GM18508 (cell line): ENCODE data around the gene HOPX.
"Not testable (repeated sequence)": the region's sequence is repeated elsewhere in the genome, so short reads cannot be mapped to it uniquely, and the experiment has no call there.

Source experiments
- ATAC-seq: cut with Tn5 transposase; IDR thresholded peaks from one replicate; pipeline ENCODE4 v1.9.1; 2021; ENCODE audit warnings: moderate number of reproducible peaks; ENCODE audit not compliant: insufficient read depth, unreplicated experiment

HOPX gene

GRCh38 chr4:56630876-56631666, 50.0 kb downstream of the HOPX start:
- no peak for ATAC-seq

DNA sequence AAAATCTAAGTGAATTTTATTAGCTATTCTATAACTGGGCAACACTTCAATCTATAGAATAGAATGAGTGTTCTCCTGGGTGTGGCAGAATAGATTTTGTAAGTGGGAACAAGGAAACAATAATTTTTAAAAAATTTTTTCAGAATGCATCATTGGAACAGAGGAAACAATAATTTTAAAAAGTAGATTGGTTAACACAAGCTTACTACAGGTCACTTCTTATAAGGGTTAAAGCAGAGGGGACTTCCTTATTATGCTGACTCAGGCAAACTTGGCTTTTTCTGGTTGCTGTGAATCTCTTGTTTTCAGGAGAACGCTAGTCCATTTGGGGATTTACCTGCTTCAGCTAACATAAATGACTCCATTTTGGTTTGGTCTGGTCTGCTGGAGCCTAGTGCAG, 52.5 kb downstream of the HOPX start:
- ATAC-seq, result no peak

DNA sequence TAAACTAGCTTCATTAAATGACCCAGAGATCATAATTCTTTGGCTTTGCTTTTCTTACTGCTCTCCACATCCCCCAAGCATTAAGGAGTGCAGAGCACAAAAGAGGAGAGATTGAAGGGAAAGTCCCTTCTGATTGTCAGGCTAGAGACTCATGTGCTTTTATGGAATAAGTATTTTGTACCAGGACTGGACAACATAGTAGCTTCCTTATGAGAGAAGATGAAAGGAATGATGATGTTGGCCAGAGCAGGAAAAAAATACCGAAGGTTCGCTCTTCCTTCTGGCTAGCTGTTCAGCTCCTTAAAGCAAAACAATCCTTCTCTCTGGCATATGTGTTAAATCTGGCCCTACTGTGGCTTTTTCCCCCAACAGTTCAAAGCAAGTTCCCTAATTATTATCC, 53.1 kb downstream of the HOPX start:
- no peak for ATAC-seq

GRCh38 chr4:56627375-56627774, 53.7 kb downstream of the HOPX start:
- no peak for ATAC-seq

DNA sequence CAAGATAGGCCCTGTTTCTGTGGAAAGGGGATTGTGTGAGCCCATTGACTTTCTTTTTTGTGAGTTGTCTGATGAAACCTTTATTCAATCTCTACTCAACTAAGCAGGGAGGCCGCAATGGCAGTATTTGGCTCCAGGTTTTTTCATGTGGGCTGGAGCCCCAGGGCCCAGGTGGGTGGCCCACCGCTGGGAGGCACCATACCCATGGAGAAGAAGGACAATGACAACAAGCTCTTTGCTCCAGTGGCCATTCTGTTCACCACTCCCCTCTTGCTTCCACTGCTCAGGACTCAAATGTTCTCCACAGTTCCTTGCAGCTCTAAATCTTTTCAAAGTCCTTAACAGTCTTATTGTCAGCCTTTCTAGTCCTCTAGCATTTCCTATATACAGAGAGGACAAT, 54.1 kb downstream of the HOPX start:
- no peak for ATAC-seq

GRCh38 chr4:56626420-56626819, 54.7 kb downstream of the HOPX start:
- ATAC-seq, result no peak

- no peak for ATAC-seq
Observed at GRCh38 chr4:56622176-56622575, 58.9 kb downstream of the HOPX start.

- no peak for ATAC-seq
Observed at GRCh38 chr4:56619816-56620215, 61.3 kb downstream of the HOPX start.

- ATAC-seq, result no peak
Observed at GRCh38 chr4:56619160-56619559, 61.9 kb downstream of the HOPX start.

DNA sequence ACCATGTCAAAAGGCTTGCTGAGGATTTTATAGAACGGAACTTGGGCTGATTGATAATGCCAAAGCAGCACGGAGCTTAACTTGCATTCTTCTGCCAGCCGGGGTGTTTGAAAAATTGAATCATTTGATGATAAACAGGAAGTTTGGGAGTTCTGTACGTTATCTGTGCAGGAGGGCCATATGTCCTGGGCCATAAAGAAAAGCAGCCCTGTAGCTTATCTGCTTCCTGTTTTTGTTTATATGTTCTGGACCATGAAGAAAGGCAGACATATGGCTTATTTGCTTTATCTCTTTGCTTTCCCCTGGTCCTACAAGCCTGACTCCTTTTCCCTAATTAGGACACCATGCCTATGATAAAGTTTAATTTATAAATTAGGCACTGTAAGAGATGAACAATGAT, 62.4 kb downstream of the HOPX start:
- no peak for ATAC-seq

DNA sequence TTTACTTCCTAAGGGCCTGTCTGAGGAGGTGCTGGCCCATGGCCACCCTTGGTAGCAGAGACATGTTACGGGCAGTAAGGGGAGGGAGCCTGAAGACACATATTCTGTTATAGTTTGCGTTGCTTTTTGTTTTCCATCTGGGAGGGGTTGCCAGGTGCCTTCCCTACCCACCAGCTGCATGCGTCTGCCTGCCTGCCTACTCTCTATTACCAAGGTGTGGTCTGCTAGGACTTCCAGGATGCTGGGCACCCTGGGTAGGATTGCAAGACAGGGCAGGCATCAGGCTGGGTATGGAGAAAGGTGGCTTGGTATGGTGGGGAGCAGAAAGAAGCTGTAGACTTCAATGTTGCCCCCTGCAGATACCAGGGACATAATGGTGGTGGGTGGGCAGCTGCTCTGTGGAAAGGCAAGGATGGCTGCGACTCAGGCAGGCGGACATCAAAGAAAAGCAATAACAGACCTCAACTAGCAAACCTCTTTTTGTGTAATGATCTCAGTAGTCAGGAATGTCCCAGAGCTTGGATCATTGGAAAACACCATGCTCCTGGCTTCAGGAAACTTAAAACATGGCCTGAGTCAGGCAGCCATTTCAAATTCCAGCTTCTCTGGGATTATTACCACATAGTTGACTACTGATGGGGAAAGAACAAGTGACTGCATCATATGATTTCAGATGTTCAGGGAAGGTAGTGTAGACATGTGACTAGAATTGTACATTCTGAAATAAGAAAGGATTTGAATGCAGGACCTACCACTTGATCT, 67.8 kb downstream of the HOPX start:
- no peak for ATAC-seq

- no peak for ATAC-seq
Observed at GRCh38 chr4:56612282-56612681, 68.8 kb downstream of the HOPX start.

DNA sequence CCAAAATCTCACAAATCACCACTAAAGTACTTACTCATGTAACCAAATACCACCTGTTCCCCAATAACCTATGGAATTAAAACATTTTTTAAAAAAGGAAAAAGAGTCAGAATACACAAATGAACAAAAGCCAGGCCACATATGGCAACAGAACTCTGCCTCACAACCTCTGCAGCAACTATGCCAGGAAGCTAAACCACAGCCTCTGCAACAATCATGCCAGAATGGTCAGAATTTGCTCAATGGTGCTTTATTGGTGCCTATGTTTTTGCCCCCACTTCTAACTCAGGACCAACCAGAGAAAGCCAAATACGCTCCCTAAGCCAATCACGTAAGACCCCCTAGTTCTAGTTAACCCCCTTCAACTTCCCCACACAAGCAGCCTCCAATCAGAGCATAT, 69.6 kb downstream of the HOPX start:
- ATAC-seq, result no peak

DNA sequence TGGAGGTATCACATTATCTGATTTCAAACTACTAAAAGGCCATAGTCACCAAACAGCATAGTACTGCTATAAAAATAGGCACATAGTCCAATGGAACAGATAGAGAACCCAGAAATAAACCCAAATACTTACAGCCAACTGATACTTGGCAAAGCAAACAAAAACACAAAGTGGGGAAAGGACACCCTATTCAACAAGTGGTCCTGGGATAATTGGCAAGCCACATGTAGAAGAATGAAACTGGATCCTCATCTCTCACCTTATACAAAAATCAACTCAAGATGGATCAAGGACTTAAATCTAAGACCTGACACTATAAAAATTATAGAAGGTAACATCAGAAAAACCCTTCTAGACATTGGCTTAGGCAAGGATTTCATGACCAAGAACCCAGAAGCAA, 70.9 kb downstream of the HOPX start:
- ATAC-seq, result not testable (repeated sequence)

GRCh38 chr4:56607926-56608325, 73.2 kb downstream of the HOPX start:
- no peak for ATAC-seq

- ATAC-seq, result no peak
Observed at GRCh38 chr4:56606385-56606784, 74.7 kb downstream of the HOPX start.

GRCh38 chr4:56605464-56605863, 75.6 kb downstream of the HOPX start:
- ATAC-seq, result not testable (repeated sequence)

DNA sequence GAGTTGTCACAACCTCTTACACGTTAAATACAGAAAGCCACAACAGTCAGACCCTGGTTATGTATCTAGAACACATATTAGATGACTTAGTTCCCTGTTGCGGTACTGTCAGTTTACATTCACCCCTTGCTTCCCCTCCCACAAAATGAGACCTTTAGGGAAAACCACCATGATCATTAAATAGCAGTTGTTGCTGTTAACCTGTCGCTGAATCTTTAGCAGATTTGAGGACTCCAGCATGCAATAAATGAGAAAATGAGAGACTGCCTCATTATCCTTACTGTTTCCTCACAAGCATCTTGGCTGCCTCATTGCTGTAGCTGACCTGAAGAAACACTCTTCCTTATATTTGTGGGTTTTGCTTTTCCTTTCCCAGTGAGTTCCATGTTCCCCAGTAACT, 77.8 kb downstream of the HOPX start:
- no peak for ATAC-seq
